PC-9 (cell line): ENCODE data around the gene FAM174C. TPM values are rescaled to one million over a fixed set of nuclear protein-coding genes. Genes with fewer than 3 reads are reported as not detected.
A peak's percentile ranks its signal among the peaks of the same experiment; 100 is the strongest.

Experiments
- BruUV-seq: library from RNA; stranded (reverse); fragments of 400-500 nt; replicated peaks from 2 replicates; lab custom pipeline; 2021; lab: Mats Ljungman, UMichigan
- CTCF ChIA-PET: fragments of 300-600 bp; sonication (Branson Sonifier 250); formaldehyde crosslinking; loops from one replicate; lab custom pipeline; 2022; ENCODE audit warnings: antibody characterized with exemption; lab: Charles Lee
- POLR2A ChIA-PET: fragments of 300-600 bp; sonication (Branson Sonifier 250); formaldehyde crosslinking; loops from one replicate; lab custom pipeline; 2022; ENCODE audit warnings: antibody characterized with exemption; ENCODE audit not compliant: unreplicated experiment; lab: Charles Lee
- DNase-seq, 2 experiments: peaks; one replicate each; pipeline versions ENCODE4 v3.0.0 to v3.0.0-alpha.2; 2015 to 2022; ENCODE audit warnings: mixed read lengths in 1 of 2
- H2AFZ ChIP-seq: fragments of 200-600 bp; sonication (generic); 2 replicates; pipeline ENCODE4 v1.8.1; 2017; ENCODE audit warnings: antibody characterized with exemption
- H3F3A ChIP-seq: fragments of 200-600 bp; sonication (generic); 2 replicates; pipeline ENCODE4 v1.8.1; 2017; ENCODE audit warnings: antibody characterized with exemption, mild to moderate bottlenecking, low read depth; ENCODE audit not compliant: insufficient read depth
- H3K27ac ChIP-seq: fragments of 200-600 bp; sonication (generic); 2 replicates; pipeline ENCODE4 v1.6.1; 2016; ENCODE audit warnings: mixed run types
- H3K27me3 ChIP-seq: fragments of 200-600 bp; sonication (generic); 2 replicates; pipeline ENCODE4 v1.6.1; 2016; ENCODE audit warnings: low read depth, mixed run types; ENCODE audit not compliant: insufficient read depth
- H3K36me3 ChIP-seq: fragments of 200-600 bp; sonication (generic); 2 replicates; pipeline ENCODE4 v1.6.1; 2016; ENCODE audit warnings: low read depth, mixed run types
- H3K4me1 ChIP-seq: fragments of 200-600 bp; sonication (generic); replicated peaks from 2 replicates; pipeline ENCODE4 v1.6.1; 2016; ENCODE audit warnings: mixed run types; ENCODE audit not compliant: insufficient read depth
- H3K4me2 ChIP-seq: fragments of 200-600 bp; sonication (generic); 2 replicates; pipeline ENCODE4 v1.6.1; 2017; ENCODE audit warnings: mixed run types
- H3K4me3 ChIP-seq: fragments of 200-600 bp; sonication (generic); 2 replicates; pipeline ENCODE4 v1.6.1; 2016; ENCODE audit warnings: mixed run types
- H3K79me2 ChIP-seq: fragments of 200-600 bp; sonication (generic); 2 replicates; pipeline ENCODE4 v1.6.1; 2017; ENCODE audit warnings: low read depth, mixed run types
- H3K9me2 ChIP-seq: fragments of 200-600 bp; sonication (generic); 2 replicates; pipeline ENCODE4 v1.8.1; 2017; ENCODE audit warnings: mild to moderate bottlenecking; ENCODE audit not compliant: insufficient read depth
- H3K9me3 ChIP-seq: fragments of 200-600 bp; sonication (generic); 2 replicates; pipeline ENCODE4 v1.8.1; 2016; ENCODE audit warnings: low read depth; ENCODE audit not compliant: insufficient read depth
- H4K20me1 ChIP-seq: fragments of 200-600 bp; sonication (generic); 2 replicates; pipeline ENCODE4 v1.8.1; 2017; ENCODE audit not compliant: insufficient read depth
- EZH2 ChIP-seq: fragments of 200-600 bp; sonication (generic); IDR thresholded peaks from 2 replicates; pipeline ENCODE4 v1.8.0; 2017; ENCODE audit warnings: antibody characterized with exemption, low read depth
- intact Hi-C: fragments of 100-400 bp; cut with micrococcal nuclease; formaldehyde crosslinking; loops from one replicate; pipeline ENCODE4 v1.10.0; 2022; ENCODE audit not compliant: unreplicated experiment
- total RNA-seq: library from RNA; stranded (reverse); gene quantifications from 2 replicates; pipeline ENCODE4 v1.2.3, GENCODE V29; 2021
- TF ChIP-seq, protein P1 (sequence below): fragments of 200-600 bp; sonication (generic); conservative IDR thresholded peaks from 2 replicates; pipeline ENCODE4 v1.6.1; 2017; ENCODE audit warnings: mixed run types, antibody characterized with exemption, mild to moderate bottlenecking, moderate library complexity

The FAM174C gene
- total RNA-seq, 1 experiment from 2014 or later, result 51.8 TPM

DNA sequence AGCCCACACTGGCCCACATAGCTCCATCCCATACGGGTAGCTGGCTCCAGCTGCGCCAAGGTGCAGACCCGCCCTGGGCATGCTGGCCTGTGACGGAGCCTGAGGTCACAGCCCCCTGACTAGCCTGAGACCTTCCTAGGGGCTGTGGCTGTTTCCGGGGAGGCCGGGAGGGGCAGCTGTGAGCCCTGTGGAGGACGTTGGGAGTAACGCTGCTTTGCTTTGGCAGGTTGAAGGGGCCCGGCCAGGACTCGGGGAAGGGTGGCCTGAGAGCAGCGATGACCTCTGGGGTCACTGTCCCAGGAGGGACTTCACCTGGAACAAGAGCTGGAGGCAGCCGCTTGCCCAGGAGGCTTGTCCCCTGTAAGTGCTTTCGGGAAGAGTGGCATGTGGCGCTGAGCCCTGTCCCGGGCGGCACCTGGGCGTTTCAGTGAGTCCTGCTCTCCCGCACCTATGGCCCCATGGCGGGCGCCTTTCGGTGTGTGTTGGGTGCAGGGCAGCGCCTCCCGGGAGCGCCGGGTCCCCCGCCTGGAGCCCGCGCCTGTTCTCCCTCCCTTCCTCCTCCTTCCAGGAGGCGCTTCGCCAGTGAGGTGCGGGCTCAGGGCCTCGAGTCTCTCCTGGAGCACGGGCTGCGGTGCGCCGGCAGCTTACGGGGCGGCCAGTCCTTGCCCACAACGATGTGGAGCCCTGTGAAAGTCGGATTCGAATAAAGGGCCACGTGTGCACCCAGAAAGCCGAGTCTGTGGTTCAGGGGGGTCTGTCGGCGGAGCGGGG is 1.1 kb upstream of the FAM174C start:
- no peak for DNase-seq
- Histone ChIP-seq H3K4me3 (peak overlapping the region; percentile 78), H3K27ac (peak overlapping the region; percentile 86), H3K27me3 (no peaks in the 10 kb centered on the region), H3K9me2 (no peaks in the 10 kb centered on the region), H3K9me3 (no peaks in the 10 kb centered on the region), H4K20me1 (peaks cover 12% of the 10 kb centered on the region), H3K36me3 (peaks cover 11% of the 10 kb centered on the region; the same call in 1 of the 2 replicates), H3K79me2 (peaks cover 64% of the 10 kb centered on the region), H3K4me2 (peak overlapping the region; percentile 89), H2AFZ (no peak overlapping the region), H3K4me1 (peaks cover 27% of the 10 kb centered on the region), H3F3A (peaks cover 40% of the 10 kb centered on the region)
- POLR2A ChIA-PET, result no interaction called here
- TF ChIP-seq, protein P1, sequence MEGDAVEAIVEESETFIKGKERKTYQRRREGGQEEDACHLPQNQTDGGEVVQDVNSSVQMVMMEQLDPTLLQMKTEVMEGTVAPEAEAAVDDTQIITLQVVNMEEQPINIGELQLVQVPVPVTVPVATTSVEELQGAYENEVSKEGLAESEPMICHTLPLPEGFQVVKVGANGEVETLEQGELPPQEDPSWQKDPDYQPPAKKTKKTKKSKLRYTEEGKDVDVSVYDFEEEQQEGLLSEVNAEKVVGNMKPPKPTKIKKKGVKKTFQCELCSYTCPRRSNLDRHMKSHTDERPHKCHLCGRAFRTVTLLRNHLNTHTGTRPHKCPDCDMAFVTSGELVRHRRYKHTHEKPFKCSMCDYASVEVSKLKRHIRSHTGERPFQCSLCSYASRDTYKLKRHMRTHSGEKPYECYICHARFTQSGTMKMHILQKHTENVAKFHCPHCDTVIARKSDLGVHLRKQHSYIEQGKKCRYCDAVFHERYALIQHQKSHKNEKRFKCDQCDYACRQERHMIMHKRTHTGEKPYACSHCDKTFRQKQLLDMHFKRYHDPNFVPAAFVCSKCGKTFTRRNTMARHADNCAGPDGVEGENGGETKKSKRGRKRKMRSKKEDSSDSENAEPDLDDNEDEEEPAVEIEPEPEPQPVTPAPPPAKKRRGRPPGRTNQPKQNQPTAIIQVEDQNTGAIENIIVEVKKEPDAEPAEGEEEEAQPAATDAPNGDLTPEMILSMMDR, result no peak
- no peak for TF ChIP-seq EZH2
- BruUV-seq, result TSS peak; percentile 41
- intact Hi-C loops, result no loop called here
- CTCF ChIA-PET, result no interaction called here

GRCh38 chr19:1274852-1275259 is 474 bp upstream of the FAM174C start:
- Histone ChIP-seq H3K9me3 (no peaks in the 10 kb centered on the region), H3K4me1 (peaks cover 27% of the 10 kb centered on the region), H3K4me2 (peak overlapping the region; percentile 89), H3K9me2 (no peaks in the 10 kb centered on the region), H3K27ac (peak overlapping the region; percentile 86), H3K4me3 (peak overlapping the region; percentile 78), H3K27me3 (no peaks in the 10 kb centered on the region), H3K36me3 (peaks cover 11% of the 10 kb centered on the region; the same call in 1 of the 2 replicates), H2AFZ (no peak overlapping the region), H4K20me1 (peaks cover 13% of the 10 kb centered on the region), H3K79me2 (peaks cover 62% of the 10 kb centered on the region), H3F3A (peaks cover 37% of the 10 kb centered on the region)
- ChIA-PET POLR2A (interaction anchor here (0.6 to 0.7 kb wide), 2 partner anchors 22 to 76 kb away, joined by 3 read pairs; no protein-coding TSS in a partner anchor), CTCF (no interaction called here)
- DNase-seq, result no peak
- intact Hi-C loops, result loop anchor here (5.0 kb wide), 1 partner anchor 397 kb away; no protein-coding TSS in a partner anchor
- no peak for TF ChIP-seq EZH2
- TF ChIP-seq, protein P1, result no peak
- no TSS peak for BruUV-seq

GRCh38 chr19:1275976-1276627 is 772 bp downstream of the FAM174C start:
- ChIA-PET CTCF (no interaction called here), POLR2A (no interaction called here)
- peaks cover 11% of the 10 kb centered on the region; the same call in 1 of the 2 replicates for H3K36me3 ChIP-seq
- BruUV-seq, result TSS peak; percentile 18
- peaks cover 21% of the 10 kb centered on the region for H3K4me1 ChIP-seq
- no peaks in the 10 kb centered on the region for H3K9me2 ChIP-seq
- peak overlapping the region; percentile 78 for H3K4me3 ChIP-seq
- peaks cover 17% of the 10 kb centered on the region for H4K20me1 ChIP-seq
- no peak for DNase-seq
- peak overlapping the region; percentile 46 for H3K27ac ChIP-seq
- no peaks in the 10 kb centered on the region for H3K27me3 ChIP-seq
- peak overlapping the region; percentile 87 for H3K4me2 ChIP-seq
- TF ChIP-seq EZH2, result no peak
- TF ChIP-seq, protein P1, result no peak
- H3K9me3 ChIP-seq, result no peaks in the 10 kb centered on the region
- peaks cover 49% of the 10 kb centered on the region for H3K79me2 ChIP-seq
- peak overlapping the region; percentile 74; the same call in 1 of the 2 replicates for H2AFZ ChIP-seq
- intact Hi-C loops, result loop anchor here (5.0 kb wide), 1 partner anchor 396 kb away; no protein-coding TSS in a partner anchor
- H3F3A ChIP-seq, result peaks cover 33% of the 10 kb centered on the region
